GM23338 (cell line): ENCODE measurements around the gene EVI5.

Experiments used
- CREB1 ChIP-seq: fragments of 250-450 bp; sonication (Bioruptor Pico); IDR thresholded peaks from 2 replicates; pipeline ENCODE4 v1.5.0; 2020; ENCODE audit warnings: low read depth, mild to moderate bottlenecking, moderate library complexity
- ETS1 ChIP-seq: IDR thresholded peaks from 2 replicates; pipeline ENCODE4 v1.6.1; 2016; ENCODE audit warnings: antibody characterized with exemption
- EZH2 ChIP-seq: fragments of 200-600 bp; sonication (generic); IDR thresholded peaks from one replicate; pipeline ENCODE4 v1.8.0; 2017; ENCODE audit warnings: antibody characterized with exemption, mild to moderate bottlenecking, low read depth; ENCODE audit not compliant: unreplicated experiment
- EZH2phosphoT487 ChIP-seq: fragments of 200-600 bp; sonication (generic); IDR thresholded peaks from one replicate; pipeline ENCODE4 v1.8.1; 2018; ENCODE audit warnings: antibody characterized with exemption; ENCODE audit not compliant: unreplicated experiment
- NANOG ChIP-seq: IDR thresholded peaks from 2 replicates; pipeline ENCODE4 v1.6.1; 2016; ENCODE audit warnings: antibody characterized with exemption, borderline replicate concordance
- POLR2AphosphoS5 ChIP-seq: IDR thresholded peaks from 2 replicates; pipeline ENCODE4 v1.6.1; 2016; ENCODE audit warnings: antibody characterized with exemption, low read depth
- REST ChIP-seq: IDR thresholded peaks from one replicate; pipeline ENCODE4 v1.6.1; 2018; ENCODE audit warnings: antibody characterized with exemption; ENCODE audit not compliant: unreplicated experiment
- ZNF114 ChIP-seq: fragments of 250-450 bp; sonication (Bioruptor Pico); IDR thresholded peaks from 2 replicates; pipeline ENCODE4 v1.5.0; 2020; ENCODE audit warnings: mild to moderate bottlenecking, moderate library complexity
- ZNF462 ChIP-seq: fragments of 250-450 bp; sonication (Bioruptor Pico); IDR thresholded peaks from 2 replicates; pipeline ENCODE4 v1.5.0; 2020; ENCODE audit warnings: mild to moderate bottlenecking, moderate library complexity
- TF ChIP-seq, protein P1 (sequence below), 2 experiments: fragments of 200-600 bp in 1 of 2; sonication (generic) in 1 of 2; conservative IDR thresholded peaks; 2 replicates each; pipeline versions ENCODE4 v1.5.1 to v1.6.1; 2016 to 2017; ENCODE audit warnings: antibody characterized with exemption in 2 of 2, low read depth in 2 of 2, mild to moderate bottlenecking in 2 of 2, moderate library complexity in 1 of 2

DNA sequence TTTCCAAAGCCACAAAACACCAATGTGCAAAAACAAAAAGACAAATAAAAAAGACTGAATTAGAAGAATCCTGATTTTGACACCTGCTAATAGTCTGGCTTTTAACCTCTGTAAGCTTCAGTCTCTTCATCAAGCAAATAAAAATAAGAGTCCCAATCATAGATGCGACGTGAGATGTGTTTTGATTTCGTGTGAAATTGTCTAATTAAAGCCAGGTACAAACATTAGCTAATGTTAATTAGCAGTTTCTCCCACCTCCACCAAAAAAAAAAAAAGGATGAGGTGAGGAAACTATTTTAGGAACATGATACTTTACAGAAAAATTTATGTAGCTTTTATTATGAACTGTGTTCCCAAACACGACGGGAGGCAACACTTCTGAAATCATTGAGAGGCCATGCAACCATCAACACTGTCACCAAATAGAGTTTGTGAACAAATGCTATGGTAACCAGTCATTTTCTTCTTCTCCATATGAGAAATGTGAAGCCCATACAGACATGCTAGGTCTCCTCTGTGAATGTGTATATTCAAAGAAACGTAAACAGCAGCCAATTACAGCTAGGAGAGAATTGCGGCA, 6.7 kb upstream of the EVI5 start:
- TF ChIP-seq, protein P1, sequence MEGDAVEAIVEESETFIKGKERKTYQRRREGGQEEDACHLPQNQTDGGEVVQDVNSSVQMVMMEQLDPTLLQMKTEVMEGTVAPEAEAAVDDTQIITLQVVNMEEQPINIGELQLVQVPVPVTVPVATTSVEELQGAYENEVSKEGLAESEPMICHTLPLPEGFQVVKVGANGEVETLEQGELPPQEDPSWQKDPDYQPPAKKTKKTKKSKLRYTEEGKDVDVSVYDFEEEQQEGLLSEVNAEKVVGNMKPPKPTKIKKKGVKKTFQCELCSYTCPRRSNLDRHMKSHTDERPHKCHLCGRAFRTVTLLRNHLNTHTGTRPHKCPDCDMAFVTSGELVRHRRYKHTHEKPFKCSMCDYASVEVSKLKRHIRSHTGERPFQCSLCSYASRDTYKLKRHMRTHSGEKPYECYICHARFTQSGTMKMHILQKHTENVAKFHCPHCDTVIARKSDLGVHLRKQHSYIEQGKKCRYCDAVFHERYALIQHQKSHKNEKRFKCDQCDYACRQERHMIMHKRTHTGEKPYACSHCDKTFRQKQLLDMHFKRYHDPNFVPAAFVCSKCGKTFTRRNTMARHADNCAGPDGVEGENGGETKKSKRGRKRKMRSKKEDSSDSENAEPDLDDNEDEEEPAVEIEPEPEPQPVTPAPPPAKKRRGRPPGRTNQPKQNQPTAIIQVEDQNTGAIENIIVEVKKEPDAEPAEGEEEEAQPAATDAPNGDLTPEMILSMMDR (conservative IDR thresholded peaks at IDR 0.05; ENCODE audit: low read depth in 2 of 2) = no peak
- TF ChIP-seq EZH2phosphoT487 (no peak), EZH2 (no peak), REST (no peak), CREB1 (CRISPR knock-in tag) (no peak), NANOG (no peak), POLR2AphosphoS5 (no peak), ZNF462 (no peak), ETS1 (no peak), ZNF114 (CRISPR knock-in tag) (no peak)
